Upper lobe of right lung (tissue), 1 donor: Measurements from ENCODE around the gene CD79A. TPM values are rescaled to one million over a fixed set of nuclear protein-coding genes. Genes with fewer than 3 reads are reported as not detected.

ENCODE experiments used
- ATAC-seq: fragments of 200-7000 bp; cut with Tn5 transposase; one replicate; pipeline ENCODE4 v1.9.1; 2020; ENCODE audit warnings: mild to moderate bottlenecking, moderate library complexity
- DNase-seq: peaks from one replicate; pipeline ENCODE4 v3.0.0-alpha.2; 2020
- H3K27ac ChIP-seq: fragments of 200-600 bp; one replicate; pipeline ENCODE4 v1.8.0; 2022
- H3K27me3 ChIP-seq: fragments of 200-600 bp; one replicate; pipeline ENCODE4 v1.8.0; 2022; ENCODE audit warnings: mild to moderate bottlenecking
- H3K36me3 ChIP-seq: fragments of 200-600 bp; one replicate; pipeline ENCODE4 v1.8.0; 2022
- H3K4me1 ChIP-seq: fragments of 200-600 bp; one replicate; pipeline ENCODE4 v1.8.0; 2022
- H3K4me3 ChIP-seq: fragments of 200-600 bp; one replicate; pipeline ENCODE4 v1.8.0; 2022; ENCODE audit warnings: mild to moderate bottlenecking
- H3K9me3 ChIP-seq: fragments of 200-600 bp; one replicate; pipeline ENCODE4 v1.8.0; 2022
- CTCF ChIP-seq: fragments of 200-600 bp; IDR thresholded peaks from one replicate; pipeline ENCODE4 v1.8.0; 2022; ENCODE audit warnings: antibody characterized with exemption
- intact Hi-C: fragments of 100-400 bp; cut with DNase I; formaldehyde crosslinking; loops from one replicate; pipeline ENCODE4 v1.11.0; 2022
- microRNA-seq: library from miRNA; unstranded; fragments of <30 nt; microRNA quantifications from one replicate; pipeline ENCODE4 v1.2.0, GENCODE V29; 2020; ENCODE audit warnings: borderline microRNAs expressed
- total RNA-seq: library from RNA; stranded (reverse); fragmentation: NEBNext Ultra II Directional; extraction: Animal tissue kit (Norgen Biotek cat#: 25700); gene quantifications from one replicate; pipeline ENCODE4 v1.2.1, GENCODE V29; 2021
- donor health status: DM: no; HTN: yes; CAD: no; lungs with severe emphysema.

The CD79A gene
- total RNA-seq, 1 donor from 2014 or later, result 1.4 TPM

GRCh38 chr19:41930322-41930722 lies 53.2 kb downstream of the CD79A start:
- ATAC-seq, result peak; percentile 6
- no peak for TF ChIP-seq CTCF
- H3K4me1 ChIP-seq, result peaks cover 12% of the 10 kb centered on the region
- H3K9me3 ChIP-seq, result no peaks in the 10 kb centered on the region
- no peaks in the 10 kb centered on the region for H3K36me3 ChIP-seq
- intact Hi-C loops, result loop anchor here (10.0 kb wide), 1 partner anchor 66 kb away; the partner anchor contains the start of gene RPS19
- no peak overlapping the region for H3K4me3 ChIP-seq
- no peak overlapping the region for H3K27ac ChIP-seq
- H3K27me3 ChIP-seq, result peaks cover 69% of the 10 kb centered on the region
- no peak for DNase-seq

Small RNA genes within 50 kb of the gene (microRNA-seq; reads per million reads assigned to microRNA genes)
- not detected for gene MIR6797

Other genes with a start within 250 kb of the CD79A start
- gene CEACAM7, start 189.0 kb upstream of the CD79A start, total RNA-seq, result not detected
- 35.0 TPM for gene CEACAM5, start 168.7 kb upstream of the CD79A start, total RNA-seq
- gene CEACAM6, start 121.7 kb upstream of the CD79A start, total RNA-seq, result 732 TPM
- gene CEACAM3, start 80.7 kb upstream of the CD79A start, total RNA-seq, result 1.2 TPM
- not detected for gene LYPD4, start 32.6 kb upstream of the CD79A start, total RNA-seq
- not detected for gene DMRTC2, start 32.2 kb upstream of the CD79A start, total RNA-seq
- gene RPS19, start 17.0 kb upstream of the CD79A start, total RNA-seq, result 1,667 TPM
- 197 TPM for gene ARHGEF1, start 5.9 kb downstream of the CD79A start, total RNA-seq
- 0.43 TPM for gene ERFL, start 51.2 kb downstream of the CD79A start, total RNA-seq
- 134 TPM for gene RABAC1, start 82.0 kb downstream of the CD79A start, total RNA-seq
- not detected for gene ATP1A3, start 117.0 kb downstream of the CD79A start, total RNA-seq
- gene GRIK5, start 192.9 kb downstream of the CD79A start, total RNA-seq, result 0.29 TPM
- gene ZNF574, start 198.9 kb downstream of the CD79A start, total RNA-seq, result 13.6 TPM